HEK293 (cell line): ENCODE results near the gene UBR2.
"Not testable (repeated sequence)": the region's sequence is repeated elsewhere in the genome, so short reads cannot be mapped to it uniquely, and the experiment has no call there.

ENCODE experiments used
- ZBTB11 ChIP-seq: fragments of 450-650 bp; formaldehyde crosslinking; conservative IDR thresholded peaks from 2 replicates; pipeline ENCODE4 v1.5.1; 2016; ENCODE audit warnings: low read depth, missing biosample characterization, missing genetic modification characterization
- ZBTB26 ChIP-seq: fragments of 450-650 bp; formaldehyde crosslinking; optimal IDR thresholded peaks from 2 replicates; pipeline ENCODE3; 2016; ENCODE audit warnings: missing biosample characterization, mild to moderate bottlenecking, missing genetic modification characterization
- ZNF76 ChIP-seq: fragments of 450-650 bp; formaldehyde crosslinking; IDR thresholded peaks from 2 replicates; pipeline ENCODE4; 2016; ENCODE audit warnings: low read depth, missing biosample characterization, missing genetic modification characterization, borderline replicate concordance
- TF ChIP-seq, protein P1 (sequence below): fragments of 450-650 bp; formaldehyde crosslinking; IDR thresholded peaks from 2 replicates; pipeline ENCODE4 v1.5.1; 2016; ENCODE audit warnings: missing biosample characterization, missing genetic modification characterization
- TF ChIP-seq, protein P2 (sequence below): fragments of 450-650 bp; formaldehyde crosslinking; IDR thresholded peaks from 2 replicates; pipeline ENCODE4 v1.5.1; 2016; ENCODE audit warnings: missing biosample characterization, missing genetic modification characterization

- TF ChIP-seq ZNF76, ZBTB26, ZBTB11 (tag by site-specific recombination): not testable (repeated sequence)
- TF ChIP-seq, protein P1, sequence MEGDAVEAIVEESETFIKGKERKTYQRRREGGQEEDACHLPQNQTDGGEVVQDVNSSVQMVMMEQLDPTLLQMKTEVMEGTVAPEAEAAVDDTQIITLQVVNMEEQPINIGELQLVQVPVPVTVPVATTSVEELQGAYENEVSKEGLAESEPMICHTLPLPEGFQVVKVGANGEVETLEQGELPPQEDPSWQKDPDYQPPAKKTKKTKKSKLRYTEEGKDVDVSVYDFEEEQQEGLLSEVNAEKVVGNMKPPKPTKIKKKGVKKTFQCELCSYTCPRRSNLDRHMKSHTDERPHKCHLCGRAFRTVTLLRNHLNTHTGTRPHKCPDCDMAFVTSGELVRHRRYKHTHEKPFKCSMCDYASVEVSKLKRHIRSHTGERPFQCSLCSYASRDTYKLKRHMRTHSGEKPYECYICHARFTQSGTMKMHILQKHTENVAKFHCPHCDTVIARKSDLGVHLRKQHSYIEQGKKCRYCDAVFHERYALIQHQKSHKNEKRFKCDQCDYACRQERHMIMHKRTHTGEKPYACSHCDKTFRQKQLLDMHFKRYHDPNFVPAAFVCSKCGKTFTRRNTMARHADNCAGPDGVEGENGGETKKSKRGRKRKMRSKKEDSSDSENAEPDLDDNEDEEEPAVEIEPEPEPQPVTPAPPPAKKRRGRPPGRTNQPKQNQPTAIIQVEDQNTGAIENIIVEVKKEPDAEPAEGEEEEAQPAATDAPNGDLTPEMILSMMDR (tag by site-specific recombination): not testable (repeated sequence)
- TF ChIP-seq, protein P2, sequence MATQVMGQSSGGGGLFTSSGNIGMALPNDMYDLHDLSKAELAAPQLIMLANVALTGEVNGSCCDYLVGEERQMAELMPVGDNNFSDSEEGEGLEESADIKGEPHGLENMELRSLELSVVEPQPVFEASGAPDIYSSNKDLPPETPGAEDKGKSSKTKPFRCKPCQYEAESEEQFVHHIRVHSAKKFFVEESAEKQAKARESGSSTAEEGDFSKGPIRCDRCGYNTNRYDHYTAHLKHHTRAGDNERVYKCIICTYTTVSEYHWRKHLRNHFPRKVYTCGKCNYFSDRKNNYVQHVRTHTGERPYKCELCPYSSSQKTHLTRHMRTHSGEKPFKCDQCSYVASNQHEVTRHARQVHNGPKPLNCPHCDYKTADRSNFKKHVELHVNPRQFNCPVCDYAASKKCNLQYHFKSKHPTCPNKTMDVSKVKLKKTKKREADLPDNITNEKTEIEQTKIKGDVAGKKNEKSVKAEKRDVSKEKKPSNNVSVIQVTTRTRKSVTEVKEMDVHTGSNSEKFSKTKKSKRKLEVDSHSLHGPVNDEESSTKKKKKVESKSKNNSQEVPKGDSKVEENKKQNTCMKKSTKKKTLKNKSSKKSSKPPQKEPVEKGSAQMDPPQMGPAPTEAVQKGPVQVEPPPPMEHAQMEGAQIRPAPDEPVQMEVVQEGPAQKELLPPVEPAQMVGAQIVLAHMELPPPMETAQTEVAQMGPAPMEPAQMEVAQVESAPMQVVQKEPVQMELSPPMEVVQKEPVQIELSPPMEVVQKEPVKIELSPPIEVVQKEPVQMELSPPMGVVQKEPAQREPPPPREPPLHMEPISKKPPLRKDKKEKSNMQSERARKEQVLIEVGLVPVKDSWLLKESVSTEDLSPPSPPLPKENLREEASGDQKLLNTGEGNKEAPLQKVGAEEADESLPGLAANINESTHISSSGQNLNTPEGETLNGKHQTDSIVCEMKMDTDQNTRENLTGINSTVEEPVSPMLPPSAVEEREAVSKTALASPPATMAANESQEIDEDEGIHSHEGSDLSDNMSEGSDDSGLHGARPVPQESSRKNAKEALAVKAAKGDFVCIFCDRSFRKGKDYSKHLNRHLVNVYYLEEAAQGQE: not testable (repeated sequence)
These were observed 110.5 kb downstream of the UBR2 start for GRCh38 chr6:42674368-42674767.
